Gastroesophageal sphincter (tissue), 4 donors: ENCODE measurements around the gene CEP41. TPM values are rescaled to one million over a fixed set of nuclear protein-coding genes. Genes with fewer than 3 reads are reported as not detected.

Experiments
- ATAC-seq: fragments of 150-250 bp; one replicate; pipeline ENCODE4 v1.9.1; 2016; ENCODE audit warnings: mild to moderate bottlenecking, moderate library complexity
- H3K27ac ChIP-seq, 4 donors: fragments of 200-600 bp; sonication (generic) in 3 of 4; 1 replicate in 3 of 4; 2 replicates in 1 of 4; pipeline ENCODE4 v1.5.1; 2016 to 2019
- H3K27me3 ChIP-seq: fragments of 200-600 bp; sonication (generic); one replicate; pipeline ENCODE4 v1.5.1; 2019
- H3K36me3 ChIP-seq, 2 donors: fragments of 200-600 bp; sonication (generic); one replicate each; pipeline ENCODE4 v1.5.1; 2019; ENCODE audit warnings: control low read depth in 1 of 2
- H3K4me1 ChIP-seq, 3 donors: fragments of 200-600 bp; sonication (generic); 1 replicate in 2 of 3; 2 replicates in 1 of 3; pipeline ENCODE4 v1.5.1; 2016 to 2019; ENCODE audit warnings: control low read depth in 2 of 3
- H3K4me3 ChIP-seq, 2 donors: fragments of 200-600 bp; sonication (generic); one replicate each; pipeline ENCODE4 v1.5.1; 2019; ENCODE audit warnings: mild to moderate bottlenecking in 1 of 2, moderate library complexity in 1 of 2
- H3K9me3 ChIP-seq, 3 donors: fragments of 200-600 bp; sonication (generic); one replicate each; pipeline ENCODE4 v1.5.1; 2017 to 2019; ENCODE audit warnings: control low read depth in 2 of 3
- CTCF ChIP-seq, 4 experiments: fragments of 200-600 bp in 2 of 4; fragments of 450-650 bp in 2 of 4; sonication (generic) in 1 of 4; IDR thresholded peaks; one replicate each; pipeline ENCODE4 v1.5.1; 2017 to 2019; ENCODE audit warnings: antibody characterized with exemption in 4 of 4, mild to moderate bottlenecking in 2 of 4, moderate library complexity in 2 of 4
- EP300 ChIP-seq: sonication (generic); formaldehyde crosslinking; IDR thresholded peaks from one replicate; pipeline ENCODE4 v1.6.1; 2017; ENCODE audit warnings: antibody characterized with exemption, mild to moderate bottlenecking
- POLR2A ChIP-seq, 2 donors: fragments of 450-650 bp; IDR thresholded peaks; one replicate each; pipeline ENCODE4 v1.6.1; 2017; ENCODE audit warnings: antibody characterized with exemption in 2 of 2, mild to moderate bottlenecking in 2 of 2, moderate library complexity in 1 of 2
- POLR2AphosphoS5 ChIP-seq: sonication (generic); formaldehyde crosslinking; IDR thresholded peaks from one replicate; pipeline ENCODE4 v1.6.1; 2017; ENCODE audit warnings: antibody characterized with exemption
- WGBS, 2 donors: methylation state at CpG; one replicate each; pipeline ENCODE4 v1.1.5; 2018; ENCODE audit warnings: low coverage in 1 of 2; 5-methylcytosine and 5-hydroxymethylcytosine counted together
- total RNA-seq, 4 donors: library from RNA; depleted of rRNA; stranded (reverse); fragments of >200 nt; gene quantifications; one replicate each; pipeline ENCODE4 v1.1.0, GENCODE V29; 2016

CEP41 gene
- total RNA-seq, 4 donors from 2014 or later: 3.6 to 6.2 (median 3.9) TPM

DNA sequence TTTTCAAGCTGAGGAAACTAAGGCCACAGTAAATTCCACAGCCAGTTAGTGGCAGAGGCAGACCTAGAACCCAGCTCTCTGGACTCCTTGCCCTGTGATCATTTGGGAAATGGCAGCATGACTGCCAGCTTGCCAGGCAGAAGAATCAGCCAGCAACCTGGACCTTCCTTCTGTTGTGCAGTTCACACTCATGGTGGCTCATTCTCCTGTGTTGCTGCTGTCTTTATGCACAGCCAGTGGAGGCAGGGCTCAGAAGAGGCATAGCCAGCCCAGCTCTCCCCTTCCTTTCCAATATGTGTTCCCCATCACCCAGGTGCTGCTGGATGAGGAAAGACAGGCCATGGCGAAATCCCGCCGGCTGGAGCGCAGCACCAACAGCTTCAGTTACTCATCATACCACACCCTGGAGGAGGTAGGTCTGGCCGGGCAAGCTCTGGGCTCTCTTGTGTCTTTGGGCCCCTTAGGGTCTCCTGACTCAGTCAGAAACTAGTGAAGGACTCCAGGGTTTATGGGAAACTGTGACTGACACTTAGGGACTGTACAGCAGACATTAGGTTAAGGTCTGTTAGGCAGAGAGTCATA, 81.4 kb downstream of the CEP41 start:
- WGBS, 2 donors: no CpG with 5 or more reads among the region's 5 CpGs
- Histone ChIP-seq H3K36me3 (no peaks in the 10 kb centered on the region), H3K27me3 (no peaks in the 10 kb centered on the region), H3K4me1 (peaks cover 0 to 21% (median 14%) of the 10 kb centered on the region in 3 donors), H3K9me3 (peaks cover 0 to 15% (median 0%) of the 10 kb centered on the region in 3 donors), H3K4me3 (no peak overlapping the region), H3K27ac (no peak overlapping the region)
- ATAC-seq: no peak
- TF ChIP-seq CTCF (IDR thresholded peaks at IDR 0.05) (no peak), POLR2A (IDR thresholded peaks at IDR 0.05) (no peak), EP300 (no peak), POLR2AphosphoS5 (no peak)

- Histone ChIP-seq H3K36me3 (no peaks in the 10 kb centered on the region), H3K9me3 (peaks cover 0 to 15% (median 0%) of the 10 kb centered on the region in 3 donors), H3K4me3 (no peak overlapping the region), H3K27me3 (no peaks in the 10 kb centered on the region), H3K27ac (no peak overlapping the region), H3K4me1 (peaks cover 0 to 21% (median 14%) of the 10 kb centered on the region in 3 donors)
- ATAC-seq: no peak
- TF ChIP-seq CTCF (IDR thresholded peaks at IDR 0.05): no peak
- TF ChIP-seq POLR2AphosphoS5: no peak
- no peak for TF ChIP-seq POLR2A (IDR thresholded peaks at IDR 0.05)
- TF ChIP-seq EP300: no peak
- 100% methylated on average over 2 of the region's 4 CpGs; no CpG with 5 or more reads in 1 of the 2 donors for WGBS, 2 donors
Observed at GRCh38 chr7:130358471-130358870, 82.3 kb downstream of the CEP41 start.

DNA sequence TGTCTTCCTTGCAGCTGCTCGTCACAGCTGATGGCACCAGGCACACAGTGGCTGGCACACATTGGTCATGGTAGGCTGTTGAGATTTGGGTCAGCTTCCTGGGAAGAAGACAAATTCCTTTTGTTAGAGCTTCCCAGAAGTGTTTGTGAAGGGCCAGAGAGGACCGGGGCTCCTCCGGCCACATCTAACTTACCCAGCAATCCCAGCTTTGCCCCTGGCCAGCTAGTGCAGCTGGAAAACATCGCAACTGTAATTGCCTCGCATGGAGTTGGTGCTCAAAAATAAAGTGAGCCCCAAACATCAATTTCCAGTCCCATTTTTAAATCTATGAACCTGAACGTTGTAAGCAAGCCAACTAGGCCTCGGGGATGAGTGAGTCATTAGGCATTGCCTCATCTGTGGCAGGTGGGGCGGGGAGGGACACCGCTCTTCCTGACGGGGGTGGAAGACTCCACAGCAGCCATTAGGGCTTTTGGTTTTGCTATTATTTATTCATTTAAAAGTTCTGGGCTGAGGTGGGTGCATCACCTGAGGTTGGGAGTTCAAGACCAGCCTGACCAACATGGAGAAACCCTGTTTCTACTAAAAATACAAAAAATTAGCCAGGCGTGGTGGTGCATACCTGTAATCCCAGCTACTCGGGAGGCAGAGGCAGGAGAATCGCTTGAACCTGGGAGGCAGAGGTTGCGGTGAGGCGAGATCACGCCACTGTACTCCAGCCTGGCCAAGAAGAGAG, 83.8 kb downstream of the CEP41 start:
- Histone ChIP-seq H3K27ac (peak overlapping the region; percentile 32 to 77 (median 70)), H3K4me1 (peaks cover 0 to 33% (median 19%) of the 10 kb centered on the region in 3 donors), H3K9me3 (peaks cover 0 to 15% (median 0%) of the 10 kb centered on the region in 3 donors), H3K36me3 (no peaks in the 10 kb centered on the region), H3K27me3 (no peaks in the 10 kb centered on the region), H3K4me3 (no peak overlapping the region)
- 46 to 57% methylated on average over 9 to 12 of the region's 16 CpGs for WGBS, 2 donors
- ATAC-seq: peak; percentile 78
- TF ChIP-seq POLR2AphosphoS5 (peak; percentile 85), CTCF (IDR thresholded peaks at IDR 0.05) (no peak)

DNA sequence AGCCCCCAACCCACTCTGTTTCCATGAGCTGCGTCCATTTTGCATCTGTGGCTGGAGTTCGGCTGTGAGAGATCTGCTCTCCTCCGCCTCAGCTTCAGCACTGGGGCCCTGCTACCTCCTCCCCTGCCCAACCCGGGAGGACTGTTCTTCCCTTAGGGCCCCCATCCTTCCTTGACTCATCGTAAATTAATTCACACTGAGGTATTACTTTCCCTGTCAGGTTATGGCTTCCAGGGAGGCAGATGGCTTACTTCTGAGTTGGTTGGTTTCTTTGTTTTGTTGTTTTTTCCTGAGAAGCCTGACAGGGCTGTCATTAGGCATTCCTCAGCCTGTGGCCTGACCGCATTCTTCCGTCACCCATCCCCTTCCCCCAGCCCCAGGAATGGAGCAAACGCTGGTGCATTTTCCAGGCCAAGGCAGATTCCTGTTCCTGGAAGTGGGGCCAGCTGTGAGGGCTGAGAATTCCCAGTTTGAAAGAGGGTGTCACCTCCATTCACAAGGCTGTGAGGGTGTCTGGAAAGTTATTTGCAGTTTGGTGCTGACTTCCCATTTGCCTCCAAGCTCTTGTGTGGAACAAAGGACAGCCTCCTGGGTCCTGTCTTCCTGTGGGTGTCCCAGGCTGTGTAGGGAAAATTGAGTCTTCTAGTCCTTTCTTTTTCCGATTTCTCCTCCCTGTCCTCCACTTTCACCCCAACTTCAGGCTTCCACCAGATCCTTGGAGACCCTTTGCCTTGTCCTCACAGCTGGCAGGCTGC, 84.5 kb downstream of the CEP41 start:
- peak; percentile 76 for ATAC-seq
- H3K27ac ChIP-seq: peak overlapping the region; percentile 32 to 77 (median 70)
- WGBS, 2 donors: 24 to 42% methylated on average over 2 to 9 of the region's 9 CpGs
- TF ChIP-seq EP300 (no peak), POLR2AphosphoS5 (peak; percentile 72)
- no peaks in the 10 kb centered on the region for H3K36me3 ChIP-seq
- H3K4me1 ChIP-seq: peaks cover 0 to 41% (median 23%) of the 10 kb centered on the region in 3 donors
- H3K4me3 ChIP-seq: no peak overlapping the region
- peaks cover 0 to 15% (median 0%) of the 10 kb centered on the region in 3 donors for H3K9me3 ChIP-seq
- no peaks in the 10 kb centered on the region for H3K27me3 ChIP-seq

GRCh38 chr7:130353196-130353595, 87.6 kb downstream of the CEP41 start:
- TF ChIP-seq POLR2A (IDR thresholded peaks at IDR 0.05): no peak
- TF ChIP-seq POLR2AphosphoS5: no peak
- no peak for TF ChIP-seq CTCF (IDR thresholded peaks at IDR 0.05)
- TF ChIP-seq EP300: no peak
- Histone ChIP-seq H3K27ac (peak overlapping the region in 2 of 4 donors; percentile 38 to 69), H3K36me3 (no peaks in the 10 kb centered on the region), H3K4me1 (peaks cover 0 to 48% (median 29%) of the 10 kb centered on the region in 3 donors), H3K9me3 (no peaks in the 10 kb centered on the region), H3K27me3 (no peaks in the 10 kb centered on the region), H3K4me3 (no peak overlapping the region)
- ATAC-seq: no peak
- WGBS, 2 donors: 90 to 97% methylated on average over 7 of the region's 7 CpGs
